Mononuclear cell (primary cell): ENCODE measurements around the gene ERBB2. TPM values are rescaled to one million over a fixed set of nuclear protein-coding genes. Genes with fewer than 3 reads are reported as not detected.
A peak's percentile ranks its signal among the peaks of the same experiment; 100 is the strongest.
"Not testable (repeated sequence)": the region's sequence is repeated elsewhere in the genome, so short reads cannot be mapped to it uniquely, and the experiment has no call there.

ENCODE experiments used
- H3K27me3 ChIP-seq: 2 replicates; pipeline ENCODE4 v1.6.0; 2011; ENCODE audit warnings: low read length, control low read depth; ENCODE audit not compliant: insufficient read depth
- H3K4me1 ChIP-seq: 2 replicates; pipeline ENCODE4 v1.5.1; 2011; ENCODE audit warnings: mild to moderate bottlenecking, low read length, control low read depth; ENCODE audit not compliant: insufficient read depth
- H3K4me3 ChIP-seq: 2 replicates; pipeline ENCODE4 v1.5.1; 2011; ENCODE audit warnings: mild to moderate bottlenecking, low read length, moderate library complexity
- H3K9me3 ChIP-seq: 2 replicates; pipeline ENCODE4 v1.5.1; 2011; ENCODE audit warnings: low read depth, mild to moderate bottlenecking, control low read depth, low read length
- total RNA-seq: library from RNA; depleted of rRNA; stranded (reverse); fragments of >200 nt; gene quantifications from one replicate; pipeline ENCODE4 v1.2.3, GENCODE V29; 2012

The ERBB2 gene
- total RNA-seq, 1 donor, result 10.2 TPM

- Histone ChIP-seq H3K27me3 (no peaks in the 10 kb centered on the region), H3K4me1 (no peaks in the 10 kb centered on the region), H3K4me3 (no peak overlapping the region), H3K9me3 (no peaks in the 10 kb centered on the region)
Measured at GRCh38 chr17:39716879-39717536, 17.1 kb downstream of the ERBB2 start.

- no peak overlapping the region for H3K4me3 ChIP-seq
- H3K27me3 ChIP-seq, result no peaks in the 10 kb centered on the region
- H3K9me3 ChIP-seq, result no peaks in the 10 kb centered on the region
- no peaks in the 10 kb centered on the region for H3K4me1 ChIP-seq
Measured at GRCh38 chr17:39717660-39718059, 17.8 kb downstream of the ERBB2 start.

- H3K27me3 ChIP-seq, result no peaks in the 10 kb centered on the region
Measured at GRCh38 chr17:39719563-39720355, 19.9 kb downstream of the ERBB2 start.

DNA sequence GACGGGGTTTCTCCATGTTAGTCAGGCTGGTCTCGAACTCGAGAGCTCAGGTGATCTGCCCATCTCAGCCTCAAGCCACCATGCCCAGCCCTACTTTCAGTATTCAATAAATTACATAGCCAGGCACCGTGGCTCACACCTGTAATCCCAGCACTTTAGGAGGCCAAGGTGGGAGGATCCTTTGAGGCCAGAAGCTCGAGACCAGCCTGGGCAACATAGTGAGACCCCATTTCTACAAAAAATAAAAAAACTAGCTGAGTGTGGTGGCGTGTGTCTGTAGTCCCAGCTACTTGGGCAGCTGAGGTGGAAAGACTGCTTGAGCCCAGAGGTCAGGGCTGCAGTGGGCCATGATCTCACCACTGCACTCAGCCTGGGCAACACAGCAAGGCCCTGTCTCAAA, 22.2 kb downstream of the ERBB2 start:
- Histone ChIP-seq H3K4me1 (no peaks in the 10 kb centered on the region), H3K4me3 (no peak overlapping the region), H3K27me3 (no peaks in the 10 kb centered on the region), H3K9me3 (no peaks in the 10 kb centered on the region)

More at GRCh38 chr17:39719563-39720355, 19.9 kb downstream of the ERBB2 start:
- Histone ChIP-seq H3K4me1 (no peaks in the 10 kb centered on the region), H3K4me3 (no peak overlapping the region), H3K9me3 (no peaks in the 10 kb centered on the region)

- Histone ChIP-seq H3K4me3 (no peak overlapping the region), H3K9me3 (no peaks in the 10 kb centered on the region), H3K4me1 (no peaks in the 10 kb centered on the region), H3K27me3 (no peaks in the 10 kb centered on the region)
Measured at GRCh38 chr17:39722965-39723848, 23.3 kb downstream of the ERBB2 start.

- Histone ChIP-seq H3K9me3 (no peaks in the 10 kb centered on the region), H3K4me3 (no peak overlapping the region), H3K27me3 (no peaks in the 10 kb centered on the region), H3K4me1 (peaks cover 7% of the 10 kb centered on the region)
Measured at GRCh38 chr17:39724731-39725130, 24.9 kb downstream of the ERBB2 start.

DNA sequence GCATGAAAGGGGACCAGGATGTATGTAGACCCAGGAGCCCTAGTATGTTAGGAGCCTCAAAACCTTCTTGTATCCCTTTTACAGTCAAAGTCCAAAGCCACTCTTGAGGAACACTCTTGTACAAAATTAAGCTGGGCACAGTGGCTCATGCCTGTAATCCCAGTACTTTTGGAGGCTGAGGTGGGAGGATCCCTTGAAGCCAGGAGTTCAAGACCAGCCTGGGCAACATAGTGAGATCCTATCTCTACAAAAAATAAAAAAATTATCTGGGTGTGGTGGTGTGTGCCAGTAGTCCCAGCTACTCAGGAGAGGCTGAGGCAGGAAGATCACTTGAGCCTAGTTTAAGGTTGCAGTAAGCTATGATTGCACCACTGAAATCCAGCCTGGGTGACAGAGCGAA, 26.1 kb downstream of the ERBB2 start:
- H3K27me3 ChIP-seq, H3K9me3 ChIP-seq, H3K4me3 ChIP-seq: not testable (repeated sequence)
- peaks cover 12% of the 10 kb centered on the region for H3K4me1 ChIP-seq

GRCh38 chr17:39726617-39727016, 26.8 kb downstream of the ERBB2 start:
- H3K27me3 ChIP-seq, result no peaks in the 10 kb centered on the region

GRCh38 chr17:39727556-39727955, 27.7 kb downstream of the ERBB2 start:
- H3K4me3 ChIP-seq, result no peak overlapping the region
- H3K27me3 ChIP-seq, result no peaks in the 10 kb centered on the region
- H3K9me3 ChIP-seq, result no peaks in the 10 kb centered on the region
- peaks cover 16% of the 10 kb centered on the region for H3K4me1 ChIP-seq

More at GRCh38 chr17:39726617-39727016, 26.8 kb downstream of the ERBB2 start:
- Histone ChIP-seq H3K9me3 (no peaks in the 10 kb centered on the region), H3K4me1 (peaks cover 16% of the 10 kb centered on the region), H3K4me3 (no peak overlapping the region)

- H3K4me1 ChIP-seq, result peaks cover 16% of the 10 kb centered on the region
- H3K9me3 ChIP-seq, result no peaks in the 10 kb centered on the region
- H3K4me3 ChIP-seq, result peak overlapping the region; percentile 66
- H3K27me3 ChIP-seq, result no peaks in the 10 kb centered on the region
Measured at GRCh38 chr17:39729280-39729851, 29.5 kb downstream of the ERBB2 start.

DNA sequence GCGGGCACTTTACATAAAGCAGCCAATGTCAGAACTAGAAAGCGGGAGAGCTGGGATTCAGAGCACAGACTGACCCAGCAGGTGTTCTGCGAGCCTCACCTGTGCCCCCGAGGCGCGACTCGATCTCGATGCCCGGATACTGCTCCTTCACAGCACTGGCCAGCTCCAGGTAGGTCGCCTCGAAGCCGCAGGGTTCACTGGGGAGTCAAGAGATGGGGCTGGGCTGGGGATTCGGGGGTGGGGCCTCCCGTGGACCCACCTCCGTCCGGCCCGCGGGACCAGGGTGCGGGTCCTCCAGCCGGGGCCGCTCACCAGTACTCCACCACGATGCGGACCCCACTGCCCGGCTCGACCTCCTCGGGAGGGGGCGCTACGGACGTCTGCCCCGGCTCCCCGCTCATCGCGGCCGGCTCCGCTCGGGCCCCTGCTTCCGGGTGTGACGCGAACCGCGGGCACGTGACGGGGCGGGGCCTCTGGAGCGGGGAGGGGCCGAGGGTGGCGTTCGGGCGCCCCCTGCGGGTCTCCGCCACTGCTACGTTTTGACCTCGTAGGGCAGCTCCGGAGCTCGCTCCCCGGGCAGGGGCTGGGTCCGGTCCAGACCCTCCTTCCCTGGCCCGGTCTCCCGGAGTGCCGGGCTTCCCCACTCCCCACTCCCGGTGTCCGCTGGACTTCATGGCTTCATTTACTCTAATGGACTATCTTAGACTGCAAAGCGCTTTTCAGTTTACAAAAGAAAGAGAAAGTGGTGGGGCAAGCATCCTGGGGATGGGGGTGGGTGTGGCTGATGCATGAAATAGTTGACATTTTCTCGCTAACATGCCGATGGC, 30.4 kb downstream of the ERBB2 start, which contains the start of gene MIEN1:
TSS of gene MIEN1 (minus strand) at position 438 of the 827 bp plus-strand sequence. CDS start at position 401, 37 bp downstream.
- H3K9me3 ChIP-seq, result no peaks in the 10 kb centered on the region
- no peaks in the 10 kb centered on the region for H3K27me3 ChIP-seq
- H3K4me1 ChIP-seq, result peaks cover 16% of the 10 kb centered on the region
- peak within 1 kb of the TSS; percentile 66 for H3K4me3 ChIP-seq

GRCh38 chr17:39732586-39732985, 32.7 kb downstream of the ERBB2 start:
- Histone ChIP-seq H3K4me3 (no peak overlapping the region), H3K4me1 (peaks cover 16% of the 10 kb centered on the region), H3K27me3 (peaks cover 11% of the 10 kb centered on the region), H3K9me3 (no peaks in the 10 kb centered on the region)

GRCh38 chr17:39735882-39736281, 36.0 kb downstream of the ERBB2 start:
- Histone ChIP-seq H3K4me3 (no peak overlapping the region), H3K4me1 (peaks cover 23% of the 10 kb centered on the region), H3K27me3 (peaks cover 32% of the 10 kb centered on the region), H3K9me3 (no peaks in the 10 kb centered on the region)
